Measurements from ENCODE around the gene AK1. TPM values are rescaled to one million over a fixed set of nuclear protein-coding genes. Genes with fewer than 3 reads are reported as not detected.

The AK1 gene
- 44.8 and 56.4 TPM in 2 replicates for total RNA-seq

- Histone ChIP-seq H3K4me3 (ENCODE audit: low read depth, low read length) (peak within 1 kb of the TSS; percentile 45), H3K36me3 (ENCODE audit: control insufficient read depth, insufficient read depth, low read length) (no peaks in the 10 kb centered on the region), H3K27me3 (ENCODE audit: control insufficient read depth, insufficient read depth, low read length) (no peaks in the 10 kb centered on the region)
- DNase-seq (ENCODE audit: low read depth) = no peak
- no peak for TF ChIP-seq CTCF (IDR thresholded peaks at IDR 0.05; ENCODE audit: insufficient read depth, low read length, poor library complexity, severe bottlenecking)
These were observed at the start of gene AK1 for GRCh38 chr9:127877566-127877998. AK1 (minus strand) TSS chr9:127877675; CDS start chr9:127874617, 3,058 bp downstream.

GRCh38 chr9:127926906-127927200 is 49.4 kb upstream of the AK1 start:
- DNase-seq (ENCODE audit: low read depth) = no peak
- Histone ChIP-seq H3K36me3 (ENCODE audit: control insufficient read depth, insufficient read depth, low read length) (no peaks in the 10 kb centered on the region), H3K4me3 (ENCODE audit: low read depth, low read length) (peak overlapping the region; percentile 23), H3K27me3 (ENCODE audit: control insufficient read depth, insufficient read depth, low read length) (peaks cover 12% of the 10 kb centered on the region)
- TF ChIP-seq CTCF (IDR thresholded peaks at IDR 0.05; ENCODE audit: insufficient read depth, low read length, poor library complexity, severe bottlenecking) = no peak

GRCh38 chr9:127925959-127926905 is 48.8 kb upstream of the AK1 start:
- Histone ChIP-seq H3K36me3 (ENCODE audit: control insufficient read depth, insufficient read depth, low read length) (no peaks in the 10 kb centered on the region), H3K4me3 (ENCODE audit: low read depth, low read length) (no peak overlapping the region), H3K27me3 (ENCODE audit: control insufficient read depth, insufficient read depth, low read length) (peaks cover 14% of the 10 kb centered on the region)
- no peak for TF ChIP-seq CTCF (IDR thresholded peaks at IDR 0.05; ENCODE audit: insufficient read depth, low read length, poor library complexity, severe bottlenecking)
- DNase-seq (ENCODE audit: low read depth) = no peak

GRCh38 chr9:127924736-127925444 is 47.4 kb upstream of the AK1 start:
- no peak for DNase-seq (ENCODE audit: low read depth)
- H3K36me3 ChIP-seq (ENCODE audit: control insufficient read depth, insufficient read depth, low read length) = no peaks in the 10 kb centered on the region
- no peak overlapping the region for H3K4me3 ChIP-seq (ENCODE audit: low read depth, low read length)
- H3K27me3 ChIP-seq (ENCODE audit: control insufficient read depth, insufficient read depth, low read length) = peaks cover 14% of the 10 kb centered on the region
- TF ChIP-seq CTCF (IDR thresholded peaks at IDR 0.05; ENCODE audit: insufficient read depth, low read length, poor library complexity, severe bottlenecking) = no peak

GRCh38 chr9:127923771-127924170 is 46.3 kb upstream of the AK1 start:
- H3K27me3 ChIP-seq (ENCODE audit: control insufficient read depth, insufficient read depth, low read length) = peaks cover 14% of the 10 kb centered on the region
- no peak for TF ChIP-seq CTCF (IDR thresholded peaks at IDR 0.05; ENCODE audit: insufficient read depth, low read length, poor library complexity, severe bottlenecking)
- no peak for DNase-seq (ENCODE audit: low read depth)
- H3K4me3 ChIP-seq (ENCODE audit: low read depth, low read length) = no peak overlapping the region
- H3K36me3 ChIP-seq (ENCODE audit: control insufficient read depth, insufficient read depth, low read length) = no peaks in the 10 kb centered on the region

Data from kidney epithelial cell (primary cell).